Measurements from ENCODE around the gene UBE2O.

Gene UBE2O

GRCh38 chr17:76484228-76484725, 31.3 kb upstream of the UBE2O start:
- no peak for DNase-seq

GRCh38 chr17:76481071-76481655, 28.2 kb upstream of the UBE2O start:
- no peak for DNase-seq

DNA sequence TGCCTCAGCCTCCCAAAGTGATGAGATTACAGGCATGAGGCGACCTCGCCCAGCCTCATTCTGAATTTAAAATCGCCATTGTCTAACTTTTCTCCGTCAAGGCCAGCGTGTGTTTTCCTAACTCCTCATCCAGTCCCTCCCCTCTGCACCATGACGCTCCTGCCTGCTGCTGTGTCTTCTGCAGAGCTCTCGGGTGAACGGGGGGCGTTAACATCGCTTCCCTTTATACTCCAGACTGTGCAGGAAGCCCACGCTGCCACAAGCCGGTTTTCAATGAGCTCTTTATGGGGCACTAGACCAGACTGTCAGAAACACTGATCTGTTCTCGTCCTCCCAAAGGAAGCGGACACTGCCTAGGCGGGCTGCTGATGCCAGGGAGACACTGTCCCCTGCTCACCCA, 27.7 kb upstream of the UBE2O start:
- no peak for DNase-seq

- DNase-seq, result no peak
Observed at GRCh38 chr17:76479515-76480060, 26.6 kb upstream of the UBE2O start.

- no peak for DNase-seq
Observed at GRCh38 chr17:76478730-76479514, 26.0 kb upstream of the UBE2O start.

- no peak for DNase-seq
Observed at GRCh38 chr17:76478097-76478496, 25.1 kb upstream of the UBE2O start.

DNA sequence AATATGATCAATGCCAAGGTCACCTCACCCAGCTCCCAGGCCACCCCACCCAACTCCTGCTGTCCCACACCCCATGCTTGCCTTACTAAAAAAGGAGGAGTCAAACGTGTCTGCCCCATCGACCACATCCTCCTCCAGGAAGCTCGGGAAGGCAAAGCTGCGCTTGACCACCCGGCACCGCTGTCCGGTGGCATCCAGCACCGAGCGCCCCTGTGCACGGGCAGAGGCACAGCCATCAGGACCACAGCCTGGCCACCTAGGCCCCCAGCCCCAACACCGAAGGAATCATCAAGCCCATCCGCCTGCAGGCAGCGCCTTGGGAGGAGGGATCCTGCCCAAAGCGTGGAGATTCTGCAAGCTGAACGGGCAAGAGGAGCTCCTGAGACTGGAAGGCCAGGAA, 24.6 kb upstream of the UBE2O start:
- DNase-seq, result no peak

GRCh38 chr17:76476736-76477135, 23.8 kb upstream of the UBE2O start:
- DNase-seq, result no peak

DNA sequence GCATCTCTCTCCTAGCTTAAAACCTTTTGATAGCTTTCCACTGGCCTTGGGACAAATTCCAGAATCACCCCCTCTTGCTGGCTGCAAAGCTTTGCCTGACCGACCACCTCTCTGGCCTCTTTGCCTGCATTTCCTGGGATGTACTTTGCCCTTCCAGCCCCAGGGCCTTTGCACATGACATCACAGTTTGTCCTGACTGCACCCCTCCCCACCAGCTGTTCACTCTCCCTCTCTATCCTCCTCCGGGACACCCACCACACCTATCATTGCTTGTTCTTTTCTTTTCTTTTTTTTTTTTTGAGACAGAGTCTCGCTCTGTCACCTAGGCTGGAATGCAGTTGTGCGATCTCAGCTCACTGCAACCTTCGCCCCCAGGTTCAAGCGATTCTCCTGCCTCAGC, 22.4 kb upstream of the UBE2O start:
- no peak for DNase-seq

DNA sequence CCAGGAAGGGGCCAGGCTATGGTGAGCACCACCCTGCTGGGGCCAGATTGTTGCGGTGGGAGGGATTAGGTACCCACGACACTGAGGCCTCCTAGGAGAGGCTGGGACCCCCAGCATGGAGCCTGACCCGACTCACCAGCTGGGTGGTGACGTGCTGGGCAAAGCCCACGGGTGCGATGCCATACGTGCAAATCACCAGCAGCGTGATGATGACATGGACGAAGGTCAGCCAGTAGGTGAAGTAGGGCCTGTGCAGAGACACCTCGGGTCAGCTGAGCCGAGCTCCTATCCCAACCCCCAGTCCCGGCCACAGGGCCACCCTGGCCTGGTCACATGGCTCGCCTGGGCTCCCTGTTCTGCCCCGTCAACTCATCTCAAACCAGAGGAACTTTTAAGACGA, 21.9 kb upstream of the UBE2O start:
- no peak for DNase-seq

DNA sequence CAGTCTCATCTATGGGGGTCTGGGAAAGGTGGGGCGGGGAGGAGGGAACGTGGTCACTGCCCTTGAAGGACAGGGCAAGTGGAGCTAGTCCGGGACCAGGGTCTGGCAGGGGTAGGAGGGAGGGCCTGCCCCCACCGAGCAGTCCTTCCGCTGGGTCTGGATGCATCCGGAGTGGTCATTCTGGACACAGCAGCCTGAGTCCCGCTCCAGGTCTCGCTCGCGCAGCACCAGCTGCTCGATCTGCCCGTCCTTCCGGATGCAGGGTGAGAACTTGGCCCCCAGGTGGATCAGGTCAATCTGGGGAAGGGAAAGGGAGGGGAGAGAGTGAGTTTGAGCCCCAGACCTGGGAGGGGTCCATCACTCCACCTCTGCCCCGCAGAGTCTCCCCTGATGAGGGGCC, 21.3 kb upstream of the UBE2O start:
- no peak for DNase-seq

- DNase-seq, result no peak
Observed at GRCh38 chr17:76473541-76473985, 20.6 kb upstream of the UBE2O start.

DNA sequence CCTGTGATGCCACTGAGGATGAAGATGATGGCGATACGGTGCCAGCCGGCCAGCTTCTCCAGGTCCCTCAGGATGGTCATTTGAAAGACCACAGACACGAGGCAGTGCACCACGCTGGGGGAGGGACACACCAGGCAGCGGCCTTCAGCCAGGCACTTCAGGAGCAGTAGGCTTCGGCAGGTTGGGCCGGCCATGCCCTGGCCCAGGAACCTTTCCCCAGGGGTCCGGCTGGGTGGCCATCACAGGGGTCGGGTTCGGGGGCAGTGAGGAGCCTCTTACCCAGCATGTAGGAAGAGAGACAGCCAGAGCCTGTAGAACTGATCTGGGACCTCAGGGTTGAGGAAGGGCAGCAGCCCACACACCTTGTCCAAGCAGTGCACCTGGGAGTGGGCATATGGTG, 19.8 kb upstream of the UBE2O start:
- DNase-seq, result no peak

DNA sequence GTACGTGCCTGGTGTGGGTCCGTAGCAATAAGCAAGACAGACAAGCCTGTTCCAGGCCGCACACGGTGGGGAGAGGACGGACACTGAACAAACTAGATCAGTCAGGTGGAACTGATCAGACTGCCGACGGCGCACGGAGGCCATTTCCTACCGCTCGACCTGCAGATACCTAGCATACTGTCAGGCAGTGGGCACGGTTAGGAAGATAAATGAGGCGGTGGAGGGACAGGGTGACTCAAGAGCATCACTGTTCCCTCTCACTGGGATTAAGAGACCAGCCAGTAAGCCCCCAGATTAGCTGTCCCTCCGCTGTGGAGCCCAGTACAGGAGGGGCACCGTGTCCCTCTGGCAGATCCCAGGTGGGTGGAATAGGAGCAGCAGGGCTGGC, 19.3 kb upstream of the UBE2O start:
- DNase-seq, result no peak

GRCh38 chr17:76471498-76472257, 18.7 kb upstream of the UBE2O start:
- DNase-seq, result no peak

DNA sequence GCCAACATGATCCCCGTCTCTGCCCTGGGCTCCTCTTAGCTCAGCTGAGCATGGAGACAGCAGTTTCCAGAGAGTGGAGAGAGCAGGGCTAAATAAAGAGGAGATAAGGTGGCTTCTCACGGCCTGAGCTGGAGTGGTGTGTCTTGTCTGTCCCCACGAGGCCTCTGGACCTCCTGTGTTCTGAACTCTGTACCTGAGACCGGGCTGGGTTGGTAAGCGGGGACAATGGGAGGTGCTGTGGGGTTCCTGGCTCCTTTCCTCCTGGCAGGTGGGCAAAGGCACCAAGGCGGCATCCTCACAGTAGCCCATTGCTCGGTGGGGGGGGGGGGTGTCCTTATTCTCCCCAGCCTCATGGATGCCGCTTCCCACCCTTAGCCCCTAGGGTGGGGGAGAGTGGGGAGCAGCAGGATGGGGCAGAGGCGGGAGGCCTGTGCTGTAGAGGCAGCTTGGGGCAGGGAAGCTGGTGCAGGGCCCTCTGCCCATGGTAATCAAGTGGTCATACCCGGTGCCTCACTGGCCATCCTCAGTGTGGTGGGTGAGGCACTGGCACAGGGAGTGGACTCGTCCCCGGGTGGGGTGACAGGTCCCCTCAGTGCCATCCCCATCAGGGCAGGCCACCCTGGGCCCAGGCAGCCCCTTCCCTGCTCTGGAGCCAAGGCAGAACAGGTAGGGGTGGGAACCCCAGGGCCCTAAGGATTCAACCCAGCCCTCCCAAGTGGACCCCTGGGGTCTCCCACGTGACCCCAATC, 17.2 kb upstream of the UBE2O start:
- DNase-seq, result no peak

DNA sequence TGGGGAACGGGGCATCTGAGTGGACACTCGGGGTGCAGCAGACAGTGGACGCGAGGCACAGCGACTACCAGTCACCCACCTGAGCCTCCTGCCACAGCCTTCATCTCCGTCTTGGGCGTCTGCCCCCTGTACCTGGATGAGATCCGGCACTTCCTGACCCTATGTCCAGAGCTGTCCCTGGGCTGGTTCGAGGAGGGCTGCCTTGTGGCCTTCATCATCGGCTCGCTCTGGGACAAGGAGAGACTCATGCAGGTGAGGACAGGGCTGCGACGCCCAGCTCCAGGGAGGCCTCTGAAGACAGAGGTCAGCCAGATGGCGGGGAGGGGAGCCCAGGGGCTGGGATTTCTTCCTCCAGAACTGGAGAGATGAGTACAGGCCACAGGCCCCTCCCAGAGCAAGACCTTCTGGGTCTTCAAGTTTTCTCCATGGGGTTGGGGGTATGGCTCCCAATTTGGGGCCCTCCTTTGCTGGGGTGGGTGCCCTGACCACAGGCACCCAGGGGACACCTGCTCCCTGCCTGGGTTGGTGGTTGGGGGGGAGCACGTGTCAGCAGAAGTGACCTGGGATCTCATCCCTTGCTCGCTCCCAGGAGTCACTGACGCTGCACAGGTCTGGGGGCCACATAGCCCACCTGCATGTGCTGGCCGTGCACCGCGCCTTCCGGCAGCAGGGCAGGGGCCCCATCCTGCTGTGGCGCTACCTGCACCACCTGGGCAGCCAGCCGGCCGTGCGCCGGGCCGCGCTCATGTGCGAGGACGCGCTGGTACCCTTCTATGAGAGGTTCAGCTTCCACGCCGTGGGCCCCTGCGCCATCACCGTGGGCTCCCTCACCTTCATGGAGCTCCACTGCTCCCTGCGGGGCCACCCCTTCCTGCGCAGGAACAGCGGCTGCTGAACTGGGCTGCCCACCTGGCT, 16.4 kb upstream of the UBE2O start:
- no peak for DNase-seq

- DNase-seq, result no peak
Observed at GRCh38 chr17:76468634-76469010, 15.7 kb upstream of the UBE2O start.

- DNase-seq, result no peak
Observed at GRCh38 chr17:76467809-76468633, 15.1 kb upstream of the UBE2O start.

DNA sequence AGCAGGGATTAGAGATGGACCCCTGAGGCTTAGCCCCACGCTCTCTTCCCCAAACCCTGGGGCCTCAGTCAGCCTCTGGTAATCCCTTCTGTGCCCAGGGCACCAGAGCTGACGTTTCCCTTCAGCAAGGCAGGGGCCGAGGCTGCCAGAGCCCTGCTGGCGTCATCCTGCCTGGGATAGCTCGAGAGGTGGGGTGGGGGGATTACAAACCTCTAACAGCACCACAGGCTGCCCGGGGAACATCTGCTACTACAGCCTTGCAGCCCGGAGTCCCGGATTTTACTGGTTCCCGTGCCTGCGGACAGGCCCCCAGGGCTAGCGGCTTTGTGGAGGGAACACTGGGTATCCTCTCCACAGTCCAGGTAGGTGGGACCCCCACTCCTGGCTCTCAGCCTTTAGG, 14.4 kb upstream of the UBE2O start, which contains the start of gene AANAT:
AANAT (plus strand) TSS at position 238 of the 400 bp plus-strand sequence. CDS start 1,144 bp downstream, outside the sequence.
- DNase-seq, result no peak

- no peak for DNase-seq
Observed at GRCh38 chr17:76466775-76467130, 13.8 kb upstream of the UBE2O start.
